MCF 10A (cell line): ENCODE data around the gene SERAC1. TPM values are rescaled to one million over a fixed set of nuclear protein-coding genes. Genes with fewer than 3 reads are reported as not detected.

Source experiments
- BruUV-seq: library from RNA; stranded (reverse); fragments of 400-500 nt; replicated peaks from 2 replicates; lab custom pipeline; 2021; lab: Mats Ljungman, UMichigan
- CTCF ChIA-PET: fragments of 300-600 bp; sonication (Branson Sonifier 250); formaldehyde crosslinking; extraction: SDS; loops from one replicate; lab custom pipeline; 2021; ENCODE audit warnings: antibody characterized with exemption, inconsistent platforms; lab: Yijun Ruan, JAX
- POLR2A ChIA-PET: fragments of 300-600, 350-650 bp; sonication (Branson Sonifier 250); formaldehyde crosslinking; extraction: SDS; loops from one replicate; lab custom pipeline; 2020; ENCODE audit warnings: antibody characterized with exemption, inconsistent platforms; lab: Yijun Ruan, JAX
- DNase-seq: peaks from one replicate; pipeline ENCODE4 v3.0.0-alpha.2; 2018; ENCODE audit not compliant: unreplicated experiment
- H3K27ac Mint-ChIP-seq: one replicate; pipeline ENCODE4 v1.8.0; 2022; ENCODE audit warnings: mild to moderate bottlenecking, low read depth, mixed read lengths; ENCODE audit not compliant: unreplicated experiment
- H3K27me3 Mint-ChIP-seq: one replicate; pipeline ENCODE4 v1.8.0; 2022; ENCODE audit warnings: mixed read lengths; ENCODE audit not compliant: insufficient read depth, unreplicated experiment
- H3K36me3 Mint-ChIP-seq: one replicate; pipeline ENCODE4 v1.8.0; 2022; ENCODE audit warnings: mild to moderate bottlenecking, moderate library complexity, mixed read lengths; ENCODE audit not compliant: insufficient read depth, unreplicated experiment
- H3K4me1 Mint-ChIP-seq: one replicate; pipeline ENCODE4 v1.8.0; 2022; ENCODE audit warnings: mixed read lengths; ENCODE audit not compliant: insufficient read depth, unreplicated experiment
- H3K4me3 Mint-ChIP-seq: one replicate; pipeline ENCODE4 v1.8.0; 2022; ENCODE audit warnings: mild to moderate bottlenecking, moderate library complexity, mixed read lengths; ENCODE audit not compliant: unreplicated experiment
- H3K9me3 Mint-ChIP-seq: one replicate; pipeline ENCODE4 v1.8.0; 2022; ENCODE audit warnings: mixed read lengths; ENCODE audit not compliant: unreplicated experiment
- CTCF ChIP-seq: fragments of 200-600 bp; IDR thresholded peaks from one replicate; pipeline ENCODE4 v1.8.0; 2022; ENCODE audit warnings: antibody characterized with exemption, mild to moderate bottlenecking; ENCODE audit not compliant: unreplicated experiment
- intact Hi-C: fragments of 100-400 bp; cut with micrococcal nuclease; formaldehyde crosslinking; loops from 2 replicates; pipeline ENCODE4 v1.14.1; 2022
- total RNA-seq: library from RNA; stranded (reverse); gene quantifications from 2 replicates; pipeline ENCODE4 v1.2.3, GENCODE V29; 2022

The SERAC1 gene
- total RNA-seq, 1 experiment from 2014 or later, result 5.3 TPM

- CTCF ChIA-PET, result interaction anchor here (0.7 to 1.1 kb wide), 4 partner anchors 10 to 1114 kb away, joined by 3 to 6 read pairs (median 4); no protein-coding TSS in a partner anchor
- no TSS peak for BruUV-seq
- Mint-ChIP-seq H3K36me3 (peaks cover 30% of the 10 kb centered on the region), H3K4me3 (no peak overlapping the region), H3K27me3 (no peaks in the 10 kb centered on the region), H3K9me3 (no peaks in the 10 kb centered on the region), H3K27ac (no peak overlapping the region), H3K4me1 (no peaks in the 10 kb centered on the region)
- DNase-seq, result no peak
- no peak for TF ChIP-seq CTCF
- intact Hi-C loops, result no loop called here
- POLR2A ChIA-PET, result no interaction called here
Observed at GRCh38 chr6:158194487-158195280, 26.6 kb upstream of the SERAC1 start.

- Mint-ChIP-seq H3K4me3 (no peak overlapping the region), H3K36me3 (peaks cover 35% of the 10 kb centered on the region), H3K4me1 (peaks cover under 1% of the 10 kb centered on the region), H3K9me3 (no peaks in the 10 kb centered on the region), H3K27ac (no peak overlapping the region), H3K27me3 (no peaks in the 10 kb centered on the region)
- intact Hi-C loops, result no loop called here
- no peak for TF ChIP-seq CTCF
- DNase-seq, result no peak
- BruUV-seq, result no TSS peak
- CTCF ChIA-PET, result no interaction called here
- POLR2A ChIA-PET, result no interaction called here
Observed at GRCh38 chr6:158191761-158192160, 23.7 kb upstream of the SERAC1 start.

- POLR2A ChIA-PET, result no interaction called here
- H3K4me1 Mint-ChIP-seq, result peaks cover 5% of the 10 kb centered on the region
- BruUV-seq, result no TSS peak
- CTCF ChIA-PET, result interaction anchor here (0.6 kb wide), 1 partner anchor 10 kb away, joined by 4 read pairs; no protein-coding TSS in a partner anchor
- intact Hi-C loops, result no loop called here
- H3K9me3 Mint-ChIP-seq, result no peaks in the 10 kb centered on the region
- H3K27ac Mint-ChIP-seq, result no peak overlapping the region
- H3K4me3 Mint-ChIP-seq, result no peak overlapping the region
- DNase-seq, result no peak
- H3K36me3 Mint-ChIP-seq, result peaks cover 41% of the 10 kb centered on the region
- TF ChIP-seq CTCF, result no peak
- H3K27me3 Mint-ChIP-seq, result no peaks in the 10 kb centered on the region
Observed at GRCh38 chr6:158191032-158191431, 23.0 kb upstream of the SERAC1 start.

GRCh38 chr6:158188591-158188990 lies 20.5 kb upstream of the SERAC1 start:
- no peak for DNase-seq
- Mint-ChIP-seq H3K27ac (no peak overlapping the region), H3K4me3 (no peak overlapping the region), H3K9me3 (no peaks in the 10 kb centered on the region), H3K36me3 (peaks cover 31% of the 10 kb centered on the region), H3K27me3 (no peaks in the 10 kb centered on the region), H3K4me1 (peaks cover 11% of the 10 kb centered on the region)
- POLR2A ChIA-PET, result interaction anchor here (0.6 to 1.1 kb wide), 2 partner anchors 13 to 424 kb away, joined by 3 to 4 read pairs; no protein-coding TSS in a partner anchor
- intact Hi-C loops, result no loop called here
- CTCF ChIA-PET, result interaction anchor here (1.0 kb wide), 1 partner anchor 16 kb away, joined by 4 read pairs; no protein-coding TSS in a partner anchor
- BruUV-seq, result no TSS peak
- TF ChIP-seq CTCF, result no peak
